WTC11 (cell line): Measurements from ENCODE around the gene RNF151. TPM values are rescaled to one million over a fixed set of nuclear protein-coding genes. Genes with fewer than 3 reads are reported as not detected.

Experiments used
- ATAC-seq: fragments of 200-7000 bp; cut with Tn5 transposase; 2 replicates; pipeline ENCODE4 v1.10.0; 2021; ENCODE audit warnings: mild to moderate bottlenecking, moderate library complexity
- CTCF ChIA-PET: fragments of 300-600 bp; sonication (Branson Sonifier 250); formaldehyde crosslinking; loops from one replicate; lab custom pipeline; 2021; ENCODE audit warnings: antibody characterized with exemption; lab: Charles Lee
- POLR2A ChIA-PET: fragments of 350-600 bp; sonication (Branson Sonifier 250); formaldehyde crosslinking; loops from one replicate; lab custom pipeline; 2021; ENCODE audit warnings: antibody characterized with exemption; lab: Charles Lee
- DNase-seq: peaks from one replicate; pipeline ENCODE4 v3.0.0; 2021; ENCODE audit warnings: low spot score
- H3K27ac Mint-ChIP-seq: 2 replicates; pipeline ENCODE4 v1.8.0; 2021; ENCODE audit warnings: mixed read lengths
- H3K27me3 Mint-ChIP-seq: 2 replicates; pipeline ENCODE4 v1.8.0; 2021; ENCODE audit warnings: low read depth, mild to moderate bottlenecking, moderate library complexity, mixed read lengths
- H3K36me3 Mint-ChIP-seq: 2 replicates; pipeline ENCODE4 v1.8.0; 2021; ENCODE audit warnings: mixed read lengths
- H3K4me1 Mint-ChIP-seq: 2 replicates; pipeline ENCODE4 v1.8.0; 2022; ENCODE audit warnings: mixed read lengths
- H3K4me3 Mint-ChIP-seq: 2 replicates; pipeline ENCODE4 v1.8.0; 2021; ENCODE audit warnings: mild to moderate bottlenecking, moderate library complexity, mixed read lengths
- H3K9me3 Mint-ChIP-seq: 2 replicates; pipeline ENCODE4 v1.8.0; 2021; ENCODE audit warnings: mixed read lengths
- AR ChIP-seq: fragments of 250-450 bp; sonication (Bioruptor Pico); IDR thresholded peaks from 2 replicates; pipeline ENCODE4 v1.9.0; 2021; ENCODE audit warnings: mild to moderate bottlenecking
- ATF3 ChIP-seq: sonication (generic); formaldehyde crosslinking; conservative IDR thresholded peaks from 2 replicates; pipeline ENCODE4 v1.8.1; 2022; ENCODE audit warnings: mild to moderate bottlenecking, missing genetic modification reagents
- CBFB ChIP-seq: sonication (generic); formaldehyde crosslinking; IDR thresholded peaks from 2 replicates; pipeline ENCODE4 v1.8.1; 2022; ENCODE audit warnings: mild to moderate bottlenecking, low read depth, missing genetic modification reagents
- CDX4 ChIP-seq: fragments of 250-450 bp; sonication (Bioruptor Pico); IDR thresholded peaks from 2 replicates; pipeline ENCODE4 v1.9.0; 2021; ENCODE audit warnings: moderate library complexity, mild to moderate bottlenecking, inconsistent platforms, borderline replicate concordance
- CREB1 ChIP-seq: sonication (generic); formaldehyde crosslinking; IDR thresholded peaks from 2 replicates; pipeline ENCODE4 v1.8.0; 2023; ENCODE audit warnings: mild to moderate bottlenecking, missing genetic modification reagents
- ERG ChIP-seq: fragments of 250-450 bp; sonication (Bioruptor Pico); IDR thresholded peaks from 2 replicates; pipeline ENCODE4 v1.8.0; 2021; ENCODE audit warnings: mild to moderate bottlenecking
- GRHL2 ChIP-seq: fragments of 250-450 bp; sonication (Bioruptor Pico); IDR thresholded peaks from 2 replicates; pipeline ENCODE4 v1.8.0; 2022; ENCODE audit warnings: mild to moderate bottlenecking, moderate library complexity; ENCODE audit not compliant: insufficient replicate concordance, severe bottlenecking
- IRF2 ChIP-seq: sonication (generic); formaldehyde crosslinking; IDR thresholded peaks from 2 replicates; pipeline ENCODE4 v1.8.0; 2022; ENCODE audit warnings: low read depth, missing genetic modification reagents, borderline replicate concordance
- JAZF1 ChIP-seq: fragments of 250-450 bp; sonication (Bioruptor Pico); IDR thresholded peaks from 2 replicates; pipeline ENCODE4 v1.9.0; 2021; ENCODE audit warnings: moderate library complexity, mild to moderate bottlenecking, inconsistent platforms
- KAT7 ChIP-seq: sonication (generic); formaldehyde crosslinking; IDR thresholded peaks from 2 replicates; pipeline ENCODE4 v1.8.1; 2023; ENCODE audit warnings: missing genetic modification reagents, mild to moderate bottlenecking, borderline replicate concordance
- MLX ChIP-seq: sonication (generic); formaldehyde crosslinking; IDR thresholded peaks from 2 replicates; pipeline ENCODE4 v1.8.1; 2023; ENCODE audit warnings: mild to moderate bottlenecking, missing genetic modification reagents, moderate library complexity
- OVOL2 ChIP-seq: fragments of 250-450 bp; sonication (Bioruptor Pico); IDR thresholded peaks from 2 replicates; pipeline ENCODE4 v1.9.0; 2021; ENCODE audit warnings: mild to moderate bottlenecking, borderline replicate concordance
- PREB ChIP-seq: sonication (generic); formaldehyde crosslinking; IDR thresholded peaks from 2 replicates; pipeline ENCODE4 v1.8.1; 2022; ENCODE audit warnings: mild to moderate bottlenecking, missing genetic modification reagents, moderate library complexity, borderline replicate concordance
- RELA ChIP-seq: sonication (generic); formaldehyde crosslinking; IDR thresholded peaks from 2 replicates; pipeline ENCODE4 v1.8.1; 2022; ENCODE audit warnings: missing genetic modification reagents, mild to moderate bottlenecking, borderline replicate concordance
- SMAD3 ChIP-seq: sonication (generic); formaldehyde crosslinking; IDR thresholded peaks from 2 replicates; pipeline ENCODE4 v1.8.0; 2022; ENCODE audit warnings: missing genetic modification reagents, mild to moderate bottlenecking, borderline replicate concordance
- SP1 ChIP-seq: sonication (generic); formaldehyde crosslinking; conservative IDR thresholded peaks from 2 replicates; pipeline ENCODE4 v1.8.1; 2022; ENCODE audit warnings: missing genetic modification reagents
- TEAD1 ChIP-seq: sonication (generic); formaldehyde crosslinking; IDR thresholded peaks from 2 replicates; pipeline ENCODE4 v1.8.0; 2022; ENCODE audit warnings: mild to moderate bottlenecking, missing genetic modification reagents
- ZSCAN18 ChIP-seq: fragments of 250-450 bp; sonication (Bioruptor Pico); IDR thresholded peaks from 2 replicates; pipeline ENCODE4 v2.1.2; 2022; ENCODE audit warnings: mild to moderate bottlenecking, moderate library complexity
- total RNA-seq: library from RNA; stranded (reverse); gene quantifications from 3 replicates; pipeline ENCODE4 v1.2.3, GENCODE V29; 2021

RNF151 gene
- total RNA-seq, 1 experiment from 2014 or later, result 0.31 TPM

- ChIA-PET CTCF (interaction anchor here (0.6 to 3.0 kb wide), 30 partner anchors 8 to 951 kb away, joined by 3 to 24 read pairs (median 6); partner anchors contain the start of genes IGFALS, MSRB1, NUBP2 and RPS2), POLR2A (interaction anchor here (1.7 kb wide), 1 partner anchor 41 kb away, joined by 7 read pairs; the partner anchor contains the start of gene RPS2)
- no peaks in the 10 kb centered on the region for H3K36me3 Mint-ChIP-seq
- H3K4me3 Mint-ChIP-seq, result peak overlapping the region; percentile 49
- peaks cover 3% of the 10 kb centered on the region for H3K9me3 Mint-ChIP-seq
- TF ChIP-seq CREB1 (CRISPR knock-in tag) (no peak), ERG (CRISPR knock-in tag) (no peak), RELA (CRISPR knock-in tag) (no peak), TEAD1 (CRISPR knock-in tag) (no peak), KAT7 (no peak), SP1 (no peak), MLX (CRISPR knock-in tag) (no peak), ATF3 (CRISPR knock-in tag) (no peak), IRF2 (CRISPR knock-in tag) (no peak), AR (no peak), CDX4 (CRISPR knock-in tag) (no peak), ZSCAN18 (CRISPR knock-in tag) (no peak), CBFB (CRISPR knock-in tag) (no peak), OVOL2 (no peak), PREB (CRISPR knock-in tag) (no peak), GRHL2 (CRISPR knock-in tag) (no peak), JAZF1 (CRISPR knock-in tag) (no peak), SMAD3 (CRISPR knock-in tag) (no peak)
- H3K27me3 Mint-ChIP-seq, result peaks cover 73% of the 10 kb centered on the region
- ATAC-seq, result no peak
- DNase-seq, result no peak
- no peak overlapping the region for H3K27ac Mint-ChIP-seq
- H3K4me1 Mint-ChIP-seq, result peaks cover 32% of the 10 kb centered on the region
Measured at GRCh38 chr16:1924095-1924494, 42.6 kb upstream of the RNF151 start.
